Fibroblast of skin of back (primary cell): Measurements from ENCODE around the gene ADAMTS17.

Experiments used
- DNase-seq: peaks from one replicate; pipeline ENCODE4 v3.0.0-alpha.2; 2013

The ADAMTS17 gene

DNA sequence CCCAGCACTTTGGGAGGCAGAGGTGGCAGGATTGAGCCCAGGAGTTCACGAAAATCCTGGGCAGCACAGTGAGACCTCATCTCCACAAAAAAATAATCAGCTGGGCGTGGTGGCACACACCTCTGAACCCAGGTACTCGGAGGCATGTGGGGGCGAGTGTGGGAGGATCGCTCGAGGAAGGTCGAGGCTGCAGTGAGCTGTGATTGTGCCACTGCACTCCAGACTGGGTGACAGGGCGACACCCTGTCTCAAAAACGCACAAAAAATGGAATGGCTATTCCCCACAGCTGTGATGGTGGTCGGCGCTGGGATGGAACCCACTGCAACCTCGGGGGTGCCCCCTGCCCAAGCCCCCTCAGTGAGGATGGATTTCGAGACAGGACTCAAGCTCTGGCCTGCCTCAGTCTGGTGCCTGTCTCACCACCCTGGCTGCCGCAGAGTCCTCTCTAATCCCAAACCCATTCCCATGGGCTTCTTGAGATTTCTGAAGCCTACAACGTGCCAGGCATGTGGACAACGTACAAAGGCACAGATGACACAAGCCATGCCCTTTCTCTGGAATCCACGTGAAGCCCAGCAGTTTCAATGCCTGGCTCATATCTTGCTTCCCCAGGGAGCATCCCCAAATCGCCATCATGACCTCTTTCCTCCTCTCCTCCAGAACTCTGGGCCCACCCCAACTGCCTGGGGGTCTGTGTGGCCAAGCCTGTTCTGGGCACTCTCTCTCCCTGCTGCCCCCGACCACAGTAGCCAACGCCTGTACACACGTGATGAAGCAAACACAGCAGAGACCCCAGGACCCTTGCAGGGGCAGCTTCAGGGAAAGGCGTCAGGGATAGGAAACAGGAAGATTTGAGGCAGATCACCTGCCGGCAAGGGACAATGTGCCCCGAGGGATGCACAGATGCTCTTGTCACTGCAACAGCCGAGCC, 32.4 kb downstream of the ADAMTS17 start:
- no peak for DNase-seq

DNA sequence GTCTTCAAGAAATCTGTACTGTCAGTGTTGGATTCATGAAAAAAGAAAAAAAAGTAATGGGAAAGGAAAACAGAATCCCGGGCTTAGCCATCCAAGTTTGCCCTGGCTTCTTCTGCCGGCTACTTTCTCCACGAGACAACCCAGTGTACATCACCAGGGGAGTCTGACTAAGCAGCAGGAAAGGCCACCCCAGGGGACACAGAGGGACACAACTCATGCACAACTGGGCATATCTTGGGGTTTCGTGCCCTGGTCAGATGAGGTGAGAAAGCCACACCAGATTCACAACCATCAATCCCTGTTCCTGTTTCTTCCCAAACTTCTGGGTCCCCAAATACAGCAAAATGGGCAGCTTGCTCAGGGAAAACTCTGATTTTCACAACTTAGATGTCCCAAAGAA, 33.2 kb downstream of the ADAMTS17 start:
- DNase-seq = no peak

GRCh38 chr15:100308213-100308600, 33.6 kb downstream of the ADAMTS17 start:
- DNase-seq = no peak

GRCh38 chr15:100307241-100308212, 34.2 kb downstream of the ADAMTS17 start:
- no peak for DNase-seq

DNA sequence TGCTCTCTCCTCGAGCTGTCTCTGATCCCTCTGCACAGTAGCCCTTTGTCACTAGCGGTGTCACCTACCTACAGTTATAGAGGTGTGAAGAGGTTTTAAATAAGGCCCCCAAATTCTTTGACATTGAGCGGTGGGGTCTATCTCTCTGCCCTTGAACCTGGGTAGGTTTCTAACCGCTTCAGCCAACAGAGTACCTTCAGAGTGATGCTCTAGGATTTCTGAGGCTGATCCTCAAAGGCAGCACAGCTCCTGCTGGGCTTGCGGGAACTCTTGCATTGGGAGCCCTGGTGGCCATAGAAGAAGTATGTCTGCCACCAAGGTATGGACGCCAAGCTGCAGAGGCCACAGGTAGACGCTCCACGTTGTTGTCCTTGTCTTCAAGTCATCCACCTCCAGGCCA, 35.7 kb downstream of the ADAMTS17 start:
- DNase-seq = no peak

DNA sequence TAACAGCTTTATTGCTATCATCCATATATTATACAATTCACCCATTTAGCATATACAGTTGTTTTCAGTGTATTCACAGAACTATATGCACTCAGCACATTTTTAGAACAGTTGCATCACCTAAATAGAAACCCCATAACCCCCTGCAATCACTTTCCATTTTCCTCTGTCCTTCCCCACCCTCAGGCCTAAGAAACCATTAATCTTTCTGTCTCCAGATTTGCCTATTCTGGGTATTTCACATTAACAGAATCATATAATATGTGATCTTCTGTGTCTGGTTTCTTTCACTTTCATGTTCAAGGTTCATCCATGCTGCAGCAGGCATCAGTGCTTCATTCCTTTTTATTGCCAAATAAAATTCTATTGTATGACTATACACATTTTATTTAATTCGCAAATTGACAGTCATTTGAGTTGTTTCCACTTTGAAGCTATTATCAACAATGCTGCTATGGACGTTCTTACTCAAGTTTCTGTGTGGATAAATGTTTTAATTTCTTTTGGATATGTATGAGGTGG, 39.8 kb downstream of the ADAMTS17 start:
- DNase-seq = no peak

GRCh38 chr15:100298257-100298656, 43.5 kb downstream of the ADAMTS17 start:
- DNase-seq = no peak

DNA sequence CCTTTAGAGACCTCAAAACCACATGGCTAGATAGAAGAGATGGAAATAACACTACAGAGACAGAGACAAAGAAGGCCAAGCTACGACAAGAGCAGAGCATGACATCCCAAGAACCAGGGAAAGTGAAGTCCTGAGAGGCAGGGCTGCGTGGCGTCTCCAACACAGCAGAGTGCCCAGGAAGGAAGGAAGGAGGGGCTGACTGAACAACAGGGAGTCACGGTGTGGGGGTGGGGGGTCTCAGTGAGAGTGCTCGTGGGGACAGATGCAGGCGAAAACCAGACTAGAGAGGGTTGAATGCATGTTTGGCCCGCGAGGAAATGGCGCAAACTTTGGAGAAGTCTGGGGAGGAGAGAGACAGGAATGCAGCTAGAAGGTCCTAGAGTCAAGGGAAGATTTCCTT, 44.0 kb downstream of the ADAMTS17 start:
- no peak for DNase-seq

DNA sequence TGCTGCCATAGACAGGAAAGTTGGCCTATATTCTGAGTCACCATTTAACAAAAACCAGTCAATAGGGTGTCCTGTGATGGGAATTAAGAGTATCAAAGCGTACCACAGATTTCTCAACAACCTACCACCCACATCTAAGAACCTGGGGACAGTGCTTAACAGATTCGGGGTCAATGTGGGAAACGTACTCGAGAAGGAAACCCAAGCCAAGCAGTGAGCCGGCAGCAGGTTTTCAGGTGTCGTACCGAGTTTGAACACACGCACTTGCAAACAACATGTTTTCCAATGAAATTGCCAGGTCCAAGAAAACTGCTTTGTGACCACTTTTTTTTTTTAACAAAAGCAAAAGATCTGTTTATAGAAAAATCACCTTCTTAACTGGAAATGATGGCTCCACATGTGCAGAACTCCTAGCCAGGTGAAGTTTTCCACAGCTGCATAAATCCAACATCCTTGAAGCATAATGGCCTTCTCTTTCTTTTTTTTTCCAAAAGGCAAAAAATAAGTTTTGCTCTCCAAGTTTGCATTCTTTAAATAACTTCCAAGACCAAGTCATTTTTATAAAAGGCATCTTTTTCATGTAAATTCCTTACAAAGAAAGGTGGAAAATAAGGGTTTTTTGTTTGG, 45.7 kb downstream of the ADAMTS17 start:
- DNase-seq = no peak

GRCh38 chr15:100292010-100292409, 49.8 kb downstream of the ADAMTS17 start:
- no peak for DNase-seq

DNA sequence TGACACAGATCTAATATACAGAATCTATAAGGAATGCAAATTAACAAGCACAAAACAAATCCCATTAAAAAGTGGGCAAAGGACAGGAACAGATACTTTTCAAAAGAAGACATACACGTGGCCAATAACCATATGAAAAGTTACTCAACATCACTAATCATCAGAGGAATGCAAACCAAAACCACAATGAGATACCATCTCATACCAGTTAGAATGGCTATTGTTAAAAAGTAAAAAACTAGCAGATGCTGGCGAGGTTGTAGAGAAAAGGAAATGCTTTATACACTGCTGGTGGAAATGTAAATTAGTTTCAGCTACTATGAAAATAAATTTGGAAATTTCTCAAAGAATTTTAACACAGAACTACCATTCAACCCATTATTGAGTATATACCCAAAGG, 50.7 kb downstream of the ADAMTS17 start:
- no peak for DNase-seq

DNA sequence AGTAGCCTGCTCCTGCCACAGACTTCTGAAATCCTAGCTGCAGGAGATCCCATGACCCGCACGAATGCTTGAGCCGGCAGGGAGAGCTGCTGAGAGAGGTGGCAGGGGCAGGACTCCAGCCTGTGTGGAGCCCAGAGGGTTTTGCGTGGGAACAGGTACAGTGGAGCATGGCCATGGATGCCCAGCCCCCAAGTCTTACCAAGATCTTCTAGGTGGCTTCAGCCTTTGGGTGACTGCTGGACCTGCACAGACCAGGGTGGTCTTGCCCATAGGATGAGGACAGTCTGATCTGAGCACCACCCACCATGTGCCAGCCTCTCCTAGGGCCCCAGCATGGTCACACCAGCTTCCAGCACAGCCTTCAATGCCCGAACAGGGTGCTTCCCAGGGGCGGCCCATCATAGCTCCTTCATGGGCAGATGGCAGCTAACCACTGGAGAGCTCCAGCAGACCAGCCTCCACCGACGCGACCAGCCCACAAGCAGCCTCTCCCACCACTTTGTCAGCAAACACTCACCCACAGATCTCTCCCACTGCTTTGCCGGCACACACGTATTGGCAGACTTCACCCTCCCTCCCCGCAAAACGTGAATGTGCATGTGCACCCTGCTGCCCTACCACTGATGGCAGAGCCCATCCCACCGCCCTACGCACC, 56.0 kb downstream of the ADAMTS17 start:
- no peak for DNase-seq

GRCh38 chr15:100284701-100285100, 57.1 kb downstream of the ADAMTS17 start:
- no peak for DNase-seq

DNA sequence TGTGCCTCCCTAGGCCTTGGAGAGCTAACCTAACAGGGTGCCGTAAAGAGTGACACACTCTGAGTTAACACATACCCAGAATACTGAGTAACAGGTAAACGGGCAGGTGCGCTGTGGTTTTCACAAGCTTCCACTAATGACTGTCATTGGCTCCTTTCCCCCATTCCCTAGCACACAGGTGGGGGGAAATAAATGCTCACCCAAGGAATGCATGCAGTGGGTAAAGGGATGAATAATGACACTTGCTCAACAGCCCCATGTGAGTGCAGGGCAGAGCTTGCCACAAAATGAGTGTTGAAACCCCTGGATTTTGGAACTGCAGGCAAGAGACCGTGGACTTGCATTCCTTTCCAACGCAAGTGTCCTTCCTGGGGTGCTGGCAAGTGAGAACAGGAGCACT, 57.6 kb downstream of the ADAMTS17 start:
- no peak for DNase-seq

DNA sequence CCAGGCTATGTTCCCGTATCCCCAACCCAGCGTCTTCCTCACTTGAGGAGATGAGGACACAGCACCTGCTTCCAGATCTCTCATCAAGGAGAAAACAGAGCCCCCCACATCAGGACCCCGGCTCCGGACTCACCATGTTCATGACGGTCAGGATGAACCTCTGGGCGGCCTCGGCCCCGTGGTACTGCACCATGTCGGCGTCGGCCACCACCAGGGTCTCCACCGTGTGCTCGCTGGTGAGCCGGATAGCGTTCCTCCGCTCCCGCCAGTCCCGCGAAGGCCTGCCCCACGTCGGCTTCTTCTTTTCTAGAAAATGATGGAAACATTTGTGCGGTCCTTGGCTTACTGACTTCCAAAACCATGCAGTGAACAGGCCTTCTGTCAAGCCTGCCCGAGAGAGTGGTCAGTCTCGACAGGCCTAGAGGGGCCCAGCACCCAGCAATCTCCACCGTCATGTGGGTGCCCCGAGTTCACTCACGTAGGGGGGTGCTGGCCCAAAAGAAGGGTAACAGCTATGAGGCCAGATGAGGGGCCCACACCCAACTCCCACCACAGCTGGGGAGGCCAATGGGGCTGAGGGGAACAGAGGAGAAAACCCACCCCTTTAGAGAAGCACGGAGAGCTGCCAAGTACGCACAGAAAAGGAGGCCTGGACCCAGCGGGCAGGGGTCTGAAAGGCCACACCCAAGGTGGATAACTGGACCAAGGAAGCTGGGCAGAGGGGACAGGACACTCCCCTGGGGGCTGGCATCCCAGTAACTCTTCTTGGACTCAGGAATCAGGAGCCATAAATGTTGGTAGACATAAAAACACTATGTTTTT, 60.5 kb downstream of the ADAMTS17 start:
- DNase-seq = no peak

DNA sequence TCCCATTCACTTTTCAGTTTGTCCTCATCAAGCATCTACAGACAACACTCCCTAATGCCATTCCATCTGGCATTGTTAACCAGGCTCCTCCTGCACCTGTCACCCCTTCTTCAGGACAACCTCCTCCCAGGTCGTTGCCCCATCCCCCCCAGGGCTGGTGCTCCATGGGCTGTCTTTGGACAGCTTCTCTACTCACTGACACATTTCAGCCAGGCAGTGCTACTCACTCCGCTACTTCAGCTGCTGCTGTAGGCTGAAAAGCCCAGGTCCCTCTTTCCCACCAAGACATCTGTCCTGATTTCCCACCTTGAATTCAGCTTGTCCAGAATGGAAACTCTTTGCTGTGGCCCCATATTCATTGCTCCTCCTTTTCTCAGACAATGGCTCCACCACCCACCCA, 61.9 kb downstream of the ADAMTS17 start:
- no peak for DNase-seq

- DNase-seq = no peak
Observed at GRCh38 chr15:100279446-100279845, 62.3 kb downstream of the ADAMTS17 start.

GRCh38 chr15:100278596-100279380, 63.0 kb downstream of the ADAMTS17 start:
- DNase-seq = no peak

DNA sequence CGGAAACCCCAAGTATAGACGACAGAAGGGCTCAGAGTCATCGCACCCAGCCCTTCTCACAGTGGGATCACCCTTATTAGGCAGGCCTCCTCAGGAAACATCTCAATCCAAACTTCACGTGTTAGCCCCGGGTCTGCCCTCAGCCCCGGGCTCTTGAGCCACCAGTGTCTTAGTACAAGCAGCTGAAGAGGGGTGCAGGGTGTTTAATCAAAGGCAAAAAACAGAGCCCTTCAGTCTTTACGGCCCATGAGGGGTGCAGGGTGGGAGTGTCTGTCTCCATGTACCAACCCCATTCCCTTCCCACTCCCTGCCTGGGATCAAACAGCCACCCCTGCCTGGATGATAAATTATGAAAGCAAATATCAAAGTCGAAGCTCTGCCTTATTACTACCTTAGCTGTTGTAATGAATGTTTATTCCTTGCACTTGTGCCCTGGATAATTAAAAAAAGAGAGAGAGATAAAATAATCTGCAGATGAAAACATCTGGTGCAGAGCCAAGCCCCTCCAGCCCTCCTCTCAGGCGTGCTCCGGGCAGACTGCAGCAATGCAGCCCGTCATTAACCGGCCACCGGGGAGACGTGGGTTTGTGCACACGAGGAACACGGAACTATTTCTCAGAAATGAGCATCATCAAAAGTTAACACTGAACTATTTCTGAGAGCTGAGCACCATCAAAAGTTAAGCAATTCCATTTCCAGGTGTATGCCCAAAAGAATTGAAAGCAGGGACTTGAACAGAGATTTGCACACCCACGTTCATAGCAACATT, 64.5 kb downstream of the ADAMTS17 start:
- DNase-seq = no peak

GRCh38 chr15:100276506-100276905, 65.3 kb downstream of the ADAMTS17 start:
- DNase-seq = no peak
